Transverse colon (tissue), 4 donors: Measurements from ENCODE around the gene CST4.

Source experiments
- CTCF ChIP-seq, 5 experiments: fragments of 200-600 bp in 3 of 5; fragments of 450-650 bp in 2 of 5; sonication (generic) in 3 of 5; IDR thresholded peaks; 1 replicate in 2 of 5; 2 replicates in 3 of 5; pipeline ENCODE4 v1.5.1; 2016 to 2017; ENCODE audit warnings: antibody characterized with exemption in 5 of 5, inconsistent platforms in 3 of 5, mild to moderate bottlenecking in 2 of 5, moderate library complexity in 1 of 5
- EP300 ChIP-seq: sonication (generic); formaldehyde crosslinking; IDR thresholded peaks from one replicate; pipeline ENCODE4 v1.6.1; 2017; ENCODE audit warnings: antibody characterized with exemption, low read depth
- POLR2A ChIP-seq: fragments of 450-650 bp; IDR thresholded peaks from one replicate; pipeline ENCODE4 v1.6.1; 2016; ENCODE audit warnings: antibody characterized with exemption, mild to moderate bottlenecking, moderate library complexity
- POLR2AphosphoS5 ChIP-seq, 3 donors: sonication (generic); formaldehyde crosslinking; IDR thresholded peaks; one replicate each; pipeline ENCODE4 v1.6.1; 2016; ENCODE audit warnings: antibody characterized with exemption in 3 of 3

GRCh38 chr20:23645575-23645974 is 43.3 kb downstream of the CST4 start:
- TF ChIP-seq CTCF (IDR thresholded peaks at IDR 0.05) (no peak), POLR2AphosphoS5 (IDR thresholded peaks at IDR 0.05) (no peak), EP300 (no peak), POLR2A (no peak)
